ENCODE data around the gene PDS5A.
"Not testable (repeated sequence)": the region's sequence is repeated elsewhere in the genome, so short reads cannot be mapped to it uniquely, and the experiment has no call there.

The PDS5A gene

DNA sequence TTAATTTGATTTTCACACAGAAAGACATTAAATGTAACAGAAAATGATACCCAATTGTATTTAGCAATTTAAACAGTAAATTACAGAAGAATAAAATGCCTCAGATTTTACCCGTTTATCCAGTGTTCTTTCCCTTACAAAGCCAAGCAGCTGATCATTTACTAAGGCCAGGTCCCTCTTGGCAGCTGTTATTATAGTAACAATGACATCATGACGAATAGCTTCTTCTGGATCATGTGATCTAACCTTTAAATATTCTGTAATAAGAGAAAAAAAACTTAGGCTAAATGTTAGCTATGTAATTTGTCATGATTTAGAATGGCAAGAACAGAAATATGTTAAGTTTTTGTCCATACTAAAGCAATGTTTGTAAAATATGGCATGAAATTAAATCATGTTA lies 69.4 kb downstream of the PDS5A start:
- DNase-seq (ENCODE audit: low read depth in 2 of 2, low spot score in 1 of 2), result no peak

DNA sequence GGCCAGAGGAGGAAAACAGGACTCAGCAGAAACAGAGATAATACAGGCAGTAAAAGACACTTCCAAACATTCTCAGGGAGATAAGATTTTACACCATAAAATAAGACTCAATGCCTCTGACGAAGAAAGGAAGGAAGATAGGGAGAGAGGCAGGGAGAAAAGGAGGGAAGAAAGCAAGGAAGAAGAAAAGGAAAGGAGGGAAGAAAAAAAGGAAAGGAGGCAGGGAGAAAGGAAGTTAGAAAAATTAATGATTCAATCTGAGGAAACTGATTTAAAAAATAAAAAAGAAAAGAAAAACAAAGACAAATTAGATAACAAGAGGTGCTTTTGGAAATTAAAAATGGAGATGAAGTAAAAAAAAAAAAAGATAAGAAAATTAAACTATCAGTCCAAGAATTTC lies 72.1 kb downstream of the PDS5A start:
- no peak for DNase-seq (ENCODE audit: low read depth in 2 of 2, low spot score in 1 of 2)

DNA sequence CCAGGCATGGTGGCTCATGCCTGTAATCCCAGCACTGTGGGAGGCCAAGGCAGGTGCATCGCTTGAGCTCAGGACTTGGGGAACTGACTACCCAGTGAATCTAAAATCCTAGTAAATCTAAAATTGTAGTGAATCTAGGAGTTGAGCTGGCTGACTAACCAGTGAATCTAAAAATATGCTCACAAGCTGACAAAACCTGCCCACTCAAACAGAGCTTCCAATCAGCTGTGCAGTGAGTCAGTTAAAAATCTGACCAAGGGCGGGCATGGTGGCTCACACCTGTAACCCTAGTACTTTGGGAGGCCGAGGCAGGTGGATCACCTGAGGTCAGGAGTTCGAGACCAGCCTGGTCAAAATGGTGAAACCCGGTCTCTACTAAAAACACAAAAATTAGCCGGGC lies 72.7 kb downstream of the PDS5A start:
- DNase-seq (ENCODE audit: low read depth in 2 of 2, low spot score in 1 of 2), result not testable (repeated sequence)

DNA sequence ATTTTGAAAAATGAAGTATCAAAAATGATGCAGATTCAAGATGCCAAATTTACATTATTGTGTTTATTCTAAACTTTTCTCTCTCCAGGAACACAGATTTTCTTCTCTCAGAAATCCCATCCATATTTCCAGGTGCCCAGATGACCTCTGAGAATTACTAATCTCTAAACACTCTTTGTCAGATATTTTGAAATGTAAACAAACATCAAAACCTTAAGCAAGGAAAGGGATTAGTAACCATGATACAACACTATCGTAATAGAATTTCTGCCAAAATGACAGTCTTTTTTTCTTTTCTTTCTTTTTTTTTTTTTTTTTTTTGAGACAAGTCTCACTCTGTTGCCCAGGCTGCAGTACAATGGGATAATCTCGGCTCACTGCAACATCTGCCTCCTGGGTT lies 76.7 kb downstream of the PDS5A start:
- DNase-seq (ENCODE audit: low read depth in 2 of 2, low spot score in 1 of 2), result no peak

- DNase-seq (ENCODE audit: low read depth in 2 of 2, low spot score in 1 of 2), result no peak
Observed at GRCh38 chr4:39899291-39899690, 78.4 kb downstream of the PDS5A start.

GRCh38 chr4:39898015-39898414 lies 79.7 kb downstream of the PDS5A start:
- DNase-seq (ENCODE audit: low read depth in 2 of 2, low spot score in 1 of 2), result no peak

DNA sequence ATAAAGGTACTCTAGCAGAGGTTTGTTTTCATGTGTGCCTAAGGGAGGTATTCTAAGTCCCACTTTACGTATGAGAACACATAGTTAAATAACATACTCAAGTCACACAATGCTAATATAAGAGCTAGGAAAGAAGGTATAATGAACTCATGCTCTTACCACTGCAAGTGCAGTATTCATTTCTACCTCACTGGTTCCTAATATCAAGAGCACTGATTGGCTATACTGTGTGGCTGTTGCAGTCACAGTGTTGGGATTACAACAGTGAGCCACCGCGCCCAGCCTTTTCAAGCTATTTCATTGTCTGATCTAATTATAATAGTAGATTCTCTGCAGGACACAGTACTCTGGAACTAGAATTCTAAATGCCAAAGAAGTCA lies 84.0 kb downstream of the PDS5A start:
- no peak for DNase-seq (ENCODE audit: low read depth in 2 of 2, low spot score in 1 of 2)

DNA sequence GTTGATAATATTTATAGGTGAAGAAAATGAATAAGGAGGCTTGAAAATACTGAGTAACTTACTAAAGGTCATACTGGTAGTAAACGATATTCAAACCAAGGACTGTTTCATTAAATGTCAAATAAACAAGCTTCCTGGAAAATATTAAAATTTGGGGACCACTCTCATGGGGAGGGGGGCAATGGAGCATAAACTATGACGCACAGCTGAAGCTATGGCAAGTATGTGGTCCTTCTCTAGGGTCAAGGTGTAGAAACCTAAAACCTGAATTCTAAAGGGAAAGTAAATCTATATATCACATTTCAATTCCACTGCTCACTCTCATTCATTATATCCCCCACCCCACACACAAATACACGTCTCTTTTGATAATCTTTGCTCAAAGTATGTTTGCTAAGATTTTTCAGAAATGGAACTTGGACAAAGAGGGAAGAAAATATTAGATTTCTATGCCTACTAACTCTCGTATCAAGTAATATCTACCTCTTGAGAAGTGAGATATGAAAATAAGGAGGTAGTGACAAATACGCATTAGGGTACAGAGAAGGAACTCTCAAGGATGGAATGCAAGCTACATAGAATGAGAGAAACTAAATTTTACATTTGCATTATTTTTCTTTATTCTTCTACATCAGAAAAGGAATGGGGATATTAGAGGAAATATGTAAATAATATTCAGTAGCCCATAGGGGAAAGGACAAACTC lies 84.6 kb downstream of the PDS5A start:
- no peak for DNase-seq (ENCODE audit: low read depth in 2 of 2, low spot score in 1 of 2)

- no peak for DNase-seq (ENCODE audit: low read depth in 2 of 2, low spot score in 1 of 2)
Observed at GRCh38 chr4:39889226-39889625, 88.5 kb downstream of the PDS5A start.

GRCh38 chr4:39888541-39888940 lies 89.2 kb downstream of the PDS5A start:
- no peak for DNase-seq (ENCODE audit: low read depth in 2 of 2, low spot score in 1 of 2)

DNA sequence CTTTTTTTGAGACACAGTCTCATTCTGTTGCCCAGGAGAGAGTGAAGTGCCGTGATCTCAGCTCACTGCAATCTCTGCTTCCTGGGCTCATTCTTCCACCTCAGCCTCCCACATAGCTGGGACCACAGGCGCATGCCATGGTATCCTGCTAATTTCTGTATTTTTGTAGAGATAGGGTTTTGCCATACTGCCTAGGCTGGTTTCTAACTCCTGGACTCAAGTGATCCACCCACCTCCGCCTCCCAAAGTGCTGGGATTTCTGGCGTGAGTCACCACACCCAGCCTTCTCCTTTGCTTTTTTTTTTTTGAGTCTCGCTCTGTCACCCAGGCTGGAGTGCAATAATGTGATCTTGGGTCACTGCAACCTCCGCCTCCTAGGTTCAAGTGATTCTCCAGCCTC lies 94.1 kb downstream of the PDS5A start:
- DNase-seq (ENCODE audit: low read depth in 2 of 2, low spot score in 1 of 2), result no peak

GRCh38 chr4:39881789-39882188 lies 95.9 kb downstream of the PDS5A start:
- DNase-seq (ENCODE audit: low read depth in 2 of 2, low spot score in 1 of 2), result no peak

DNA sequence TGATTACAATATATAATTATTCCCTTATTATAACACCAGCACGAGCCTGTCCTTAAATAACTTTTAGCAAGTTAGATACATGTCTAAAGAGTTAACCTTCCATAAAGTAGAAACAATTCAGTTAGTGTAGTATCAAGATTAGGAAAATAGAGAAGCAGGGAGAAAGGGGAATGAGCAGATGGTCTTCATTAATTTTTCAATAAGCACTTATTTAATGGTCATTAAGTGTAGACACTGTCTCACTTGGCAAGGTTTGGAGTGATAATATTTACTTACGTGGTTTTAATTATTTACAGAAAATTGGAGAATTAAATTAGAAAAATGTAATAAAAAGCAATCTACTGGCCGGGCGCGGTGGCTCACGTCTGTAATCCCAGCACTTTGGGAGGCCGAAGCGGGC lies 99.7 kb downstream of the PDS5A start:
- no peak for DNase-seq (ENCODE audit: low read depth in 2 of 2, low spot score in 1 of 2)

- DNase-seq (ENCODE audit: low read depth in 2 of 2, low spot score in 1 of 2), result no peak
Observed at GRCh38 chr4:39873823-39874222, 103.9 kb downstream of the PDS5A start.

DNA sequence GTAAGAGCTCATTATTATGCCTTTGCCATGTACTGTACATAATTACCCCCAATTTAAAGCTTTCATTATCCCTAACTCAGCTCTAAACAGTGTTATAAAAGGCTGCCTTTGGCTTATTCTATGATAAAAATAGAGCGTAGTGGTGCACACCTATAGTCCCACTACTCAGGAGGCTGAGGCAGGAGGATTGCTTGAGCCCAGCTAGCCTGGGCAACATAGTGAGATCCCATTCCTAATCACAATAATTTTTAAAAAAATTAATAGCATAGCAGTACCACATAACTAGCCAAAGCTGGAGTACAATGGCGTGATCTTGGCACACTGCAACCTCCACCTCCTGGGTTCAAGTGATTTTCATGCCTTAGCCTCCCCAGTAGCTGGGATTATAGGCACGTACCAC lies 112.4 kb downstream of the PDS5A start:
- DNase-seq (ENCODE audit: low read depth in 2 of 2, low spot score in 1 of 2), result no peak

DNA sequence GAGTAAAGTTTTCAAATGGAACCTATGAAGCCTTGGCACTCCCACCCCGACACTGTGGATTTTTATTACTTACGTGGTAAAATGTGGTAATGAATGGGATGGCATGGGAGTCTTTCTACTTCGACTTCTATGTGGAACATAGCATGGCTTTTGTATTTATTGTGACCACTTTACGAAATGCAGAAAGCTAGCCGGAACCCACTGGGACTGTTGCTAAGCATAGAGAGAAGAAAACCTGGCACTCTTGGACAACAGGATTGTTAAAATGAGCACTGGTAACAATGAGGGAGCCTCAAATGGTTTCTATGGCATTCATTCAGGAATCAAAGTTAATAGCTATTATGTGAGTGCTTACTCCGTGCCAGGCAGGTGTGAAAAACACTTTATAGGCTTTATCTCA lies 113.3 kb downstream of the PDS5A start:
- no peak for DNase-seq (ENCODE audit: low read depth in 2 of 2, low spot score in 1 of 2)

DNA sequence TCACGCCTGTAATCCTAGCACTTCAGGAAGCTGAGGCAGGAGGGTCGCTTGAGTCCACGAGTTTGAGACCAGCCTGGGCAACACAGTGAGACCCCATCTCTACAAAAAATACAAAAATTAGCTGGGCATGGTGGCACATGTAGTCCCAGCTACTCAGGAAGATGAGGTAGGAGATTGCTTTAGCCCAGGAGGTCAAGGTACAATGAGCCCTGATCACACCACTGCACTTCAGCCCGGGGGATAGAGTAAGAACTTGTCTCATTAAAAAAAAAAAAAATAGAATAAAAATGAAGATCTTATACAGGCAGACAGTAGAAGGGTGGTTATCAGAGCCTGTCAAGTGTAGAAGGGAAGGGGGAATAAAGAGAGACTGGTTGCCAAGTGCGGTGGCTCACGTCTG lies 116.9 kb downstream of the PDS5A start:
- DNase-seq (ENCODE audit: low read depth in 2 of 2, low spot score in 1 of 2), result no peak

GRCh38 chr4:39855909-39856512 lies 121.7 kb downstream of the PDS5A start:
- no peak for DNase-seq (ENCODE audit: low read depth in 2 of 2, low spot score in 1 of 2)

DNA sequence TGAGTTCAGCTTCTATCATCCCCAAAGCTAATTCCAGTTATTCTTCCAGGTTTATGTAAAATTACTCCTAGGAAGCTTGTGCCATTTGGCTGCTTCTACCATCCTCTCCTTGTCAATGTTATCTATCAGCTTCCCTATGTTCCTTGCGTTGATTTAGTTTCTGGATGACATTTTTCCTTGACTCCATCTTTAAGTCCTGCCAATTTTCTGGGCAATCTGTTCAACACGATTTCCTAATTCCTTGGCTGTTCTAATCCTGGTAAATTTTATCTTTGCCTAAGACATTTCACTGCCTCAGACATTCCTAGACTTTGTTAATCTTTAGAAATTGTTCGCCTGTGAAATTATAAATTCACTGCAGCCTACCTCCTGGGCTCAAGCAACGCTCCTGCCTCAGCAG lies 125.1 kb downstream of the PDS5A start:
- DNase-seq (ENCODE audit: low read depth in 2 of 2, low spot score in 1 of 2), result no peak

- no peak for DNase-seq (ENCODE audit: low read depth in 2 of 2, low spot score in 1 of 2)
Observed at GRCh38 chr4:39850727-39851126, 127.0 kb downstream of the PDS5A start.

DNA sequence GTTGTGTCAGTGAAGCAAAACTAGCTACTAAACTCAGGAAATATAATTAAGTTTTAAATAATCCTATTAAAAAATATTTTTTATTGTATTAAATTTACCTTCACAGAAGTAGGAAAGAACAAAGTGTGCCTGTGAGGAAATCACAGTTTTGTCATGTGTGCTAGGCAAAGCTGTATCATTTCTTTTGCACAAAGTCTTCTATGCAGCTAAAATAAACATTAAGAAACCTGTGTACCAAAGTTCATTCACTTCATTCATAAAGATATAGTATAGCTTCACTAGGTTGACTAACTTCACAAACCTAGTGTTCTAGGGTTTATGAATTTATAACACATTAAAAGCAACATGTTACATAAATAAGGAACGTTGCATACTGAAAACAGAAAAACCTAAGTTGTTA lies 131.0 kb downstream of the PDS5A start:
- no peak for DNase-seq (ENCODE audit: low read depth in 2 of 2, low spot score in 1 of 2)

- DNase-seq (ENCODE audit: low read depth in 2 of 2, low spot score in 1 of 2), result no peak
Observed at GRCh38 chr4:39846120-39846519, 131.6 kb downstream of the PDS5A start.

GRCh38 chr4:39841894-39842293 lies 135.8 kb downstream of the PDS5A start:
- no peak for DNase-seq (ENCODE audit: low read depth in 2 of 2, low spot score in 1 of 2)

Measured in stimulated activated CD8-positive, alpha-beta memory T cell treated with anti-CD3 and anti-CD28 coated beads, Interleukin-4, amount 100 ng/mL, for 4 hours (primary cell).